GM18861 (cell line): ENCODE results near the gene PNLIPRP2.

Experiments used
- ATAC-seq: cut with Tn5 transposase; IDR thresholded peaks from one replicate; pipeline ENCODE4 v1.9.1; 2021; ENCODE audit not compliant: unreplicated experiment

Gene PNLIPRP2

DNA sequence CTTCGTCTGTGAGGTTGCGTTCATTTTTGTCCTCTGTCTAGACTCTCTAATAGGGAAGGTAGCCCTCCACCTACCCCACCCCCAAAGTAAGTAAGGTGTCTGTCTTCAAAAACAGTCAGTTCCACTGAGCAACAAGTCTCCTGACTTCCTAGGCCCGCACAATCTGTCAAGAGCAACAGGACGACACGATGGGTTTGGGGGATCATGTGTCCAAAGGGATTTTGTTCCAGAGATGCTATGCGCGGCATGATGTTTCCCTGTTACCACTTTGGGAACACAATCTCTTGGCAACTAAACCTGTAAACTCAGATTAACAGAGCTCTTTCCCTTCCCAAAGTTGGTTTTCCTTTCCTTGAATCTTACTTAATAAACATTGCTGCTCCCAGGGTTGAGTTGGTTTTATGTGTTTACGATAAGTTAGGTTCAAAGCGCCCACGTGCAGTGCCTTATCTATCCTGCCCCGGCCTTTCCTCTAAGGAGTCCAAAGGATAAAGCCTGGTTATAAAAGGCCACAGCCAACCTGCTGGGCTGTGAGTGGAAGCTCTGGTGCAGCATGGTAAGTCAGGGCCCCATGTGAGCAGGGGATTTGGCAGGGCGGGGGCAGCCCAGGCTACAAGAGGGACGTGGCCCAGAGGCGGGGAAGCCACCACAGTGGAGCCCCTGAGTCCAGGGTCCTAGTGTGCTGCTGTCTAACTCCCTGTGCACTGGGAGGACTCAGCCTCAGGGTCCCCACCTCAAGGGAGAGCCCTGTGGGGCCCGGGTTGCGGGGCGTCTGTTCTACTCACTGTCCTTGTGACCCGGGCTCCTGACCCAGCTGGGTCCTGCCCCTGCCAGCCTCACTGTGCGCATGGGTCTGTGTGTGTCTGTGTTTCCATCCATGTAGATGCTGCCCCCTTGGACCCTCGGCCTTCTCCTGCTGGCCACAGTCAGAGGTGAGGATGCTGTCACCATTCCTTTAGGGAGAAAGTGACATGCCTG lies at the start of gene PNLIPRP2:
TSS of gene PNLIPRP2 (plus strand) at position 531 of the 978 bp plus-strand sequence.
- no peak for ATAC-seq

GRCh38 chr10:116574797-116575196 lies 46.0 kb upstream of the PNLIPRP2 start:
- ATAC-seq = no peak

- ATAC-seq = no peak
Measured at GRCh38 chr10:116587878-116588591, 32.7 kb upstream of the PNLIPRP2 start.

GRCh38 chr10:116588995-116589394 lies 31.8 kb upstream of the PNLIPRP2 start:
- no peak for ATAC-seq

DNA sequence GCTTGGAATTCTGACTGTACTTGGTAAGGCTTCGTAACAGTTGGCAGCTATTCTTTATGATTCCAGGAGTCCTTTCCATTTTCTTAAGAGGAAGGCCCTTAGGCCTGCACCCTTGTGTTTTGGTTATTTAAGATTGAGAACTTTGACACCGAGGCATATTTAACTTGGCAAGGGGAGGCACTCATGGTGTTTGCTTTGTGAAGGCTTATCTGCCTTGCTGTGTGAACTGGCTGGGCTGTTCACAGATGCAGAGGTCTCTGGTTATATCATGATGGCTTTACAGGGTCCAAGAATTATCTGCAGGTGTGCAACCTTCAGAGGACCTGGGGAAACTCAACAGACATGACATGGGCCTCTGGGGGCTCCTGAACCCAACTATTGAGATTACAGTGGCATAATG lies 30.8 kb upstream of the PNLIPRP2 start:
- ATAC-seq = no peak

DNA sequence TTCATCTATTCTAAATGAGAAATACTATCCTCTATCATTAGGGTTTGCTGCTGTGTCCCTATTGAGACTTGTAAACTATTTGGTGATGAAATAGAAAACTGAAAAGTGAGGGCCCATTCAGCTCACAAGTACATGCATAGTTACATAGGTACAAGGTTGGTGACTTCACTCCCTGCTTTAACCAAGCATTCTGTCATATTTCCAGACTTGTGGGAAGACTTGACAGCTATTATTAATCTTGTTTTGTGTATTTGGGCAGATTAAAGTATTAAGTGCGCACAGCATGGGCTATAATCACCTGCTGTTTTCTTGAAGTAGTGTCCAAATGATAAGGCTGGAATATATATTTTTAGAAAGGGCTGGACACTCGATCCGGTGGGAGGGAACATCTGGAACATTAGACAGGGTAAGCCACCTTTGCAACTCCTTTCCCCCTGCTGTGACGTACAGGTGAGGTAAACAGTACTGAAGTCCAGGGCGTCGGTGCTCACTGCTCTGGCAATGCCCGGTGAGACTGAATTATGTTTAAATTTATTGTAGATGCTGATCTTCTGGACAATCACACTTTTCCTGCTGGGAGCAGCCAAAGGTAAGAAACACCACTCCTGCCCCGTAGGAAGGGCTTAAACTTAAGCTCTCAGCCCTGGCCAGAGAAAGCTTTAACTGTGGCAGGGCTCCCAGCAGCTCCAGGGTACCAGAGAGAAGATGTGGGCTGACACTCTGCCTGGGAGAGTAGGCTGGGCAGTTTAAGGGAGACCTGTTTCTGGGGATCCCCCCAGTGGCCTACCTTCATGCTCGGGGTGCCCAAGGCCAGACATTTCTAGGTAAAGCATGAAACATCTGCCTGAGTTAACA lies 29.9 kb upstream of the PNLIPRP2 start, which contains the start of gene PNLIPRP1:
TSS of gene PNLIPRP1 (plus strand) at position 370 of the 855 bp plus-strand sequence. CDS start at position 541, 171 bp downstream.
- ATAC-seq = no peak

- ATAC-seq = no peak
Measured at GRCh38 chr10:116593139-116593740, 27.5 kb upstream of the PNLIPRP2 start.

DNA sequence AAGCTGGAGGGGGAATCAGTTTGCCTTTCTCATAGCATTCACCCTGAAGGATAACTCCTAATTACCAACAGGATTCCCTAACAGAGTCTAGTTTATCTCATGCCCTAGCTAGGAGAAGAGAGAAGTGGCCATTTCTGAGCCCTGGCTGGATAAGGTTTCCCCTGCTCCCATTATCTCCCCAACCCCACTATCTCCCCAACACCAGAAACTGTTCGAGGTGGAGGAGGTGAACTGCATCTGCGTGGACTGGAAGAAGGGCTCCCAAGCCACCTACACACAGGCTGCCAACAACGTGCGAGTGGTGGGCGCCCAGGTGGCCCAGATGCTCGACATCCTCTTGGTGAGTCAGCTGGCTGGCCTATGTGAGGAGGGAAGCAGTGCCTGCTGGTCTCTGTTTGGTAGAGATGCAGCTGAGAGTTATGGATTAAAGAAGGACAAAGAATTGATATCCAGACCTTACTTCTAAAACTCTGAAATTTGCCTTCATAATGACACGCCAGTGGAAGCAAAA lies 26.2 kb upstream of the PNLIPRP2 start:
- no peak for ATAC-seq

DNA sequence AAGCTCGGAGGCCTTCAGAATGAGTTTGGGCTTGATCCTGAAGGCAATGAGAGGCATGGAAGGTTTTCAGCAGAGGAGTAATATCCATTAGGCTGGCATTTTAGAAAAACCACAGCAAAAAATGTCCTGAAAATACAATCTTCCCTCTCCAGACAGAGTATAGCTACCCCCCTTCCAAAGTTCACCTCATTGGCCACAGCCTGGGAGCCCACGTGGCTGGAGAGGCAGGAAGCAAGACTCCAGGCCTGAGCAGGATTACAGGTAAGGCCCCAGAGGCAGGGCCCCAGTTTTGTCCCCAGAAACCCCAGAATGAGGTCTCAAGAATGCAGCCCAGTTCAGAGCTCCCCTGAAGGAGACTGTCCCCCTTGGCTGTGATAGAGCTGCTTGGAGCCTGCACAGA lies 24.7 kb upstream of the PNLIPRP2 start:
- ATAC-seq = no peak

DNA sequence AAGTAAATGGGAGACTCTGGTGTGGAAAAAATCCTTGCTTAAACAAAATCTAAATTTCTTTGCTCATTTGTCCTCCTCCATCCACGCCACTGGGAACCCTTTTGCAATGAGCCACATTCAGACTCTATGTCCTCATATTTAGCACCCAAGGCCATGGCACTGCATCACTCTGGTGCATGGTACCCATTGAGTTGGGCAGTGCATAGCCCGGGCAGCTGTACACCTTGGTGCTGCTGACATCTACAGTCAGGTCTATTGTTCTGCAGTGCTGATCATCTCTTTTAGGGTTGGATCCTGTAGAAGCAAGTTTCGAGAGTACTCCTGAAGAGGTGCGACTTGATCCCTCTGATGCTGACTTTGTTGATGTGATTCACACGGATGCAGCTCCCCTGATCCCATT lies 23.2 kb upstream of the PNLIPRP2 start:
- no peak for ATAC-seq

DNA sequence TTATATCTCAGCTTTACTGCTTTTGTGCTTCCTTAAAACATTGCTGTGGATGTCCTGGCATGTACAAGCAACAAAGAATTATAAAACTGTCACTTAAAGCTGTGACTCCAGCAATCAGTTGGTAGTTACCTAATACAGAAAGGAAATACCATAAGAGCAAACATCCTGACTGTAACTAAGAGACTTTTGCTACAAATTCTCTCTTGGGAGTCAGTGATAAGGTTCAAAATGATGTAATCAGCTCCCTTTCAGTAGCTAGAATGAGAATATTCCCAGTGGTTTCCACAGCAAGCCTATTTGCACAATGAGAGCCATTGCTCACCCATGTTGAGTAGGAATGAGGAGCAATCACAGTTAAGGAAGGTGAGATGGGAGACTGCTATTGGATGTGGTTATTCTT lies 22.4 kb upstream of the PNLIPRP2 start:
- ATAC-seq = no peak

DNA sequence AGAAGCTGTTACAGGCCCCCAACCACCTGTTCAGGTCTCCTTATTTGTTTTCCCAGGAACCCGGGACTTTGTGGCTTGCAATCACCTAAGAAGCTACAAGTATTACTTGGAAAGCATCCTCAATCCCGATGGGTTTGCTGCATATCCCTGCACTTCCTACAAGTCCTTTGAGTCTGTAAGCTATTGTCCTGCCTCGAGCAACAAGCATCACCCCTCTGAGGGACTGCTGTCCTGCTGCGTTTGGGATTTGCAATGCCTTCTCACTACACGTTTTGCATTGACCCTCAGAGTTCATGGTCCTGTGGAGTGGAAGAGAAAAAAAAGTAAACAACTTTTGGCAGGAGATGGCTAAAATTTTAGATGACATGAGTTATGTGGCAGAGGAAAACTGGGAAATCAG lies 20.8 kb upstream of the PNLIPRP2 start:
- ATAC-seq = no peak

DNA sequence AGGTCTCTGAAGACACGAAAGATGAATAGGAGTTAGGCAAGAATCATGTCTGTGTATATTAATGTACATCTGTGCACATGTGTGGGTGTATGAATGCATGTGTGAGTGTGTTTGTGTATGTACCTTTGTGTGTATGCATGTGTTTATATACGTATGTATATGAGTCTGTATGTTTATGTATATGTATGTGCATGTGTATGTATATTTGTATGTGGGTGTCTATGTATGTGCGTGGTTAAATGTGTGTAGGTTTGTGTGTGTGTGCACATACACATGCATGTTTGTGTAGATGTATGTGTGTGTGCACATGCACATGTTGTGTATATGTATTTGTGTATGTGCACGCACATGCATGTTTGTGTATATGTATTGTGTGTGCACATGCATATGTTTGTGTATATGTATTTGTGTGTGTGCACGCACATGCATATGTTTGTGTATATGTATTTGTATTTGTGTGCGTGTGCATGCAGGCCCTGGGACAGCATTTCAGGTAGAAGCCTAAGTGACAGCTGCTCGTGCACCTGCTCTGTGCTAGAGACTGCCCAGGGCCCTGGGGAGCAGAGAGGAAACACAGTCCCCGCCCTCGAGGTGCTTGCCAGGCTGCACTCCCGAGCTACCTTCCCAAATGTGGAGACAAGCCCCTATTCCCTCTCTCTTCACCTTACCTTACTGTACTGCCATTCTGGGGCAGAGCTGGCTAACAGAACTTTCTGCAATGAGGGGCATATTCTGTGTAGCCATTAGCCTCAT lies 17.9 kb upstream of the PNLIPRP2 start:
- ATAC-seq = no peak

GRCh38 chr10:116606061-116606483 lies 14.7 kb upstream of the PNLIPRP2 start:
- no peak for ATAC-seq

DNA sequence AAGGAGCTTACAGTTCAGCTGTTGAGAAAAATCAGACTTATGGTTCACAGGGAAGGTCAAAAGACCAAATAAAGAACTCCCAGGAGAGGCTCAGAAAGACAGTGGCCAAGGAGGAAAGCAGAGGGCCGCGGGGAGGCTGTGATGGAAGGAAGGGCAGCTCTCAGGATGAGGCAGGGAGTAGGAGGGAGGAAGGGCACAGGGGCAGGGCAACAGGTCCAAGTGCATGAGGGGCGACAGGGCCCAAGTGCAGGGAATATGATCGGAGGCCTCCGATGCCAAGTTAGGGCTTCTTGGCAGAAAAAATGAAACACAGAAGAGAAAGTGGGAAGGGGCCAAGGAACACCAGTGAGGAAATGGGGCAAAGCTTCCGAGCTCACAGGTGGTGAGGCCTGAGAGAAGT lies 13.4 kb upstream of the PNLIPRP2 start:
- ATAC-seq = no peak

DNA sequence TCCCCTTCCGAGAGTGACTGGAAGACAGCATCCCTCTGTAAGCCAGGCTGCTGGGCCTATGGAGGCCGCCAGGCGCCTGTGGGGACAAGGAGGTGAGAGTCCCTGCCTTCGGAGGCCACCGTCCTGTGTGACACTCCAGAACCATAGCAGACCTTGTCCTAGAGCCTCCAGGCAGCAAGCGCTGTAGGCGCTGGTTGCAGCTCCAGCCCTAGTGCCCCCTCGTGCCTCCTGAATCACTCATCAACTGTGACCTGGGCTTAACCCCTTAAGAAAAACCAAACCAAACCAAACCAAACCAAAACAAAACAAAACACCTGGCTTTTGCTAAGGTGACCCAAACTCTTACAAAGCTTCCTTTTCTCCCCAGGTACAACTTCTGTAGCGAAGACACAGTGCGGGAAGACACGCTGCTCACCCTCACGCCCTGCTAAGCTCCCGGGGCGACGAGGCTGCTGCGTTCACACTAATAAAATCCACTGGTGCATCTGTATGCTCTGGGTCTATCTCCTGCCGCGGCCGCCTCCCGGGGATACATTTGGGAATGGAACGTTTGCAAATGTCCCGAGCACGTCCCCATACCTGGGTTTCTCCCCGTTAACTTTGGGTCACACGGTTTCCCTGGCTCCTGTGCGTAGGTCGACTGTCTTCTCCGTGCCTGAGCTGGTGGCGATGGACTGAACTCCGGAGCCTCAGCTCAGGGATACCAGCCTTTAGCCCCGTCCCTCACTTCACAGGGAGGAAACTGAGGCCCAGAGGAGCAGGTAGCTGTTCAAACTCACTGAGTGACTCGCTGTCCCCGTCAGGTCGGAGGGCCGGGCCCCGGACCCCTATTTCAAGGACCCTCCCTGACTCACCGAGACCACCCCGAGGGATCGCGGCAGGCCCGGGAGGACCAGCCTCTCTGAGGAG lies 11.8 kb upstream of the PNLIPRP2 start:
- ATAC-seq = no peak

DNA sequence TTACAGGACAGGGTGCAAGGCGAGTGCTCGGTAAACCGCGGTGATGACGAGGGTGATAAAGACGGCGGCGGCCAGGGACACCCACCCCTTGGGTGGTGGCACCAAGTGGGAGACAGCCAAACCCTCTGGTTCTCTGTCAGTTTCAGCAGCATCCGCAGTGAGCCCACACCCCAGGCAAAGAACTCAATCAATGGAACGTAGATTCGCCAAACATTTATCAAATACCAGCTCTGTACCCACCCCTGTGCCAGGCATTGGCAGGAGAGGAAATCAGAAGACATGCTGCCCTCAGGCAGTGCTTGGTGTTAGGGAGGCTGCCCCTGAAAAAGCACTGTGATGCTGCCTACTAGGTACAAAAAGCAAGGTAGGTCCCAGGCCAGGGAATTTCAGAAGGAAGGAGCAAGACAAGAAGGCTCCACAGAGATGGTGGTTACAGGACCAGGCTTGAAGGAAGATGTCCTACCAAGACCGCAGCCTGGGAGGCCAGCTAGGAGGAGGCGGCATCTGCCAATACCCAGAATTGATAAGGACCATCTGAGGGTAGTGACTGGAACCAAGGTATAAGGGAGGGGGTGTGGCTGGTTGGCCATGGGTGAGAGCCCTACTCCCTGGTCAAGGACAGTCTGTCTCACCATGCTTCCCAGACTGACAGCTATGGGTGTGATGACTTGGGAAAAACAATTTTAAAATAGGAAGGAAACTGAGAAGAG lies 10.2 kb upstream of the PNLIPRP2 start:
- no peak for ATAC-seq

- no peak for ATAC-seq
Measured at GRCh38 chr10:116611153-116611545, 9.6 kb upstream of the PNLIPRP2 start.
